HG02759 (cell line): ENCODE measurements around the gene SCGB1D1.

Source experiments
- ATAC-seq: cut with Tn5 transposase; IDR thresholded peaks from one replicate; pipeline ENCODE4 v1.9.1; 2021; ENCODE audit warnings: mild to moderate bottlenecking, moderate library complexity; ENCODE audit not compliant: unreplicated experiment

SCGB1D1 gene

GRCh38 chr11:62221498-62221897 is 31.5 kb downstream of the SCGB1D1 start:
- no peak for ATAC-seq

DNA sequence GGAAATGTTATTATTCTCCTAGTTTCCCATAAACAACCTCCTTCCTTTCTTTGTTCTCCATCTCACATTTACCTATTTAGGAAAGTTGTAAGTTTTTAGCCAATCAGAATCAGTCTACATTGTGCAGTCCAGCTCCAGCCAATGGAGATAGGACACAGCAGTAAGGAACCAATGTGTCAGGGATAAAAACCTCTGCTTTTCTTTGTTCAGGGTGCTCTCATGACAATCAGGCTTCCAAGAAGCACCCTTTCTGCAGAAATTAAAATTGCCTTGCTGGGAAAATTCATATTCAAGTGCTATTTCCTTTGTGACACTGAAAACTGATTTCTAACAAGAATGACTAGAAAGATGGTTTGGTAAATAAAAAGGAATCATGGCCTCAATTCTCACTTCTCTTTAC is 33.1 kb downstream of the SCGB1D1 start:
- no peak for ATAC-seq

DNA sequence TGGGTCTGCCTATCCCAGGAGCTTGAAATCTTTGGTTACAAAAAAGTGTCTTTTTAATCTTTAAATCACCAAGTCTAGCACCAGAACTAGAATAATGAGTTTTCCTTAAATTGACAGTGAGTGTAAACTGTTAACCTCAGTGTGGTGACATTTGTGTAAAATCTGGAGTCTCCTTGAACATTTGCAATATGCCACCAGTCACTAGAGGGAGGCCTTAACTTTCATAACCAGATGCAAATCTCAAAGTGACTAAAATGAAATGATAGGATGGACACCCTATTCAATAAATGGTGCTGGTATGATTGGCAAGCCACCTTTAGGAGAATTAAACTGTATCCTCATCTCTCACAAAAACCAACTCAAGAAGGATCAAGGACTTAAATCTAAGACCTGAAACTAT is 43.7 kb downstream of the SCGB1D1 start:
- ATAC-seq: no peak

DNA sequence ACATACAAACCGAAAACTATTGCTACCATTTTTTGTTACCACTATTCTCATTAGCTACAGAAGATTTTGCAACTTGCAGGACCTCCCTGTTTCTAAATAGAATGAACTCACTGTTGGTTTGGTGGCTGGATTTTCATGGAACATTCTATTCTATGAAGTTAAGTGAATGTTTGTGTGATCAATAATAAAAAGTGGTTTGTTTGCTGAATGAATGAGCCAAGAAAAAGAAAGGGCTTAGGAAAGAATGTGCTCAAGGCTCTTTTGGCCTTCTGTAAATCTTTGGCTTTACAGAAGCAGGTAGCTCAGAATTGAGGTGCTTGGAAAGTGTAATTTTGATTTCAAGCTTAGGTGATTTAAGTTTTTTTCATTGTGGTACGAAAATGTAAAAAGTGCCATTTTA is 46.2 kb downstream of the SCGB1D1 start:
- no peak for ATAC-seq

DNA sequence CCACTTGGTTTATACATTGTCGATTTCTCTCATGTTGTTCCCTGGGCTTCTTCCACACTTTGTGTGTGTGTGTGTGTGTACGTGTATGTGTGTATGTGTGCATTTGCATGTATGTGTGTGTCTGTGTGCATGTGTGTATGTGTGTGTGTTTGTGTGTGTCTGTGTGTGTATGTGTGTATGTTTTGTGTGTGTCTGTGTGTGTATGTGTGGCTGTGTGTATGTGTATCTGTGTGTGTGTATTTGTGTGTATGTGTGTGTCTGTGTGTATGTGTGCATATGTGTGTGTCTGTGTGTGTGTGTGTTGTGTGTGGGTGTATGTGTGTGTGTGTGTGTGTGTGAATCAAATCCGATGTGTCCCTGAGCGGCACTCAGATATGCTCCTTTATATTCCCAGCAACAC is 47.5 kb downstream of the SCGB1D1 start:
- no peak for ATAC-seq

- ATAC-seq: no peak
Observed at GRCh38 chr11:62238151-62238550, 48.1 kb downstream of the SCGB1D1 start.

GRCh38 chr11:62241095-62241494 is 51.1 kb downstream of the SCGB1D1 start:
- ATAC-seq: no peak

DNA sequence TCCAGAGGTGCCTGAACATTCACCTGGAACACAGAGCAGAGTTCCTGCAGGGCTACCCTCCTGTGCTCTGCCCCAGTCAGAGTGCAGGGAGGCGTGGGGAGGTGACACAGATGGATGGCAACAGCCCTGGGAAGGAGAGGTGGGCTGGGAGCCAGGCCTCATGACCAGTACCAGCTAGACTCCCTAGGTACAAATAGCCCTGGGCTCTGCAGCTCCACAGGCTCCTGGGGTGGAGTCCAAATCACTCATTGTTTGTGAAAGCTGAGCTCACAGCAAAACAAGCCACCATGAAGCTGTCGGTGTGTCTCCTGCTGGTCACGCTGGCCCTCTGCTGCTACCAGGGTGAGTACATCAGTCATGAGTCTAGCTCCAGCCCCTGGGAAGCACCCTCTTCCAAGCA is 52.0 kb downstream of the SCGB1D1 start, which contains the start of gene SCGB1D2:
Gene SCGB1D2 (plus strand): TSS at position 219 of the 400 bp plus-strand sequence. CDS start 69 bp downstream, at position 288.
- ATAC-seq: no peak
